ENCODE measurements around the gene SRGN. TPM values are rescaled to one million over a fixed set of nuclear protein-coding genes. Genes with fewer than 3 reads are reported as not detected.
"Not testable (repeated sequence)": the region's sequence is repeated elsewhere in the genome, so short reads cannot be mapped to it uniquely, and the experiment has no call there.

Gene SRGN
- 344 and 474 TPM in 2 replicates for total RNA-seq

DNA sequence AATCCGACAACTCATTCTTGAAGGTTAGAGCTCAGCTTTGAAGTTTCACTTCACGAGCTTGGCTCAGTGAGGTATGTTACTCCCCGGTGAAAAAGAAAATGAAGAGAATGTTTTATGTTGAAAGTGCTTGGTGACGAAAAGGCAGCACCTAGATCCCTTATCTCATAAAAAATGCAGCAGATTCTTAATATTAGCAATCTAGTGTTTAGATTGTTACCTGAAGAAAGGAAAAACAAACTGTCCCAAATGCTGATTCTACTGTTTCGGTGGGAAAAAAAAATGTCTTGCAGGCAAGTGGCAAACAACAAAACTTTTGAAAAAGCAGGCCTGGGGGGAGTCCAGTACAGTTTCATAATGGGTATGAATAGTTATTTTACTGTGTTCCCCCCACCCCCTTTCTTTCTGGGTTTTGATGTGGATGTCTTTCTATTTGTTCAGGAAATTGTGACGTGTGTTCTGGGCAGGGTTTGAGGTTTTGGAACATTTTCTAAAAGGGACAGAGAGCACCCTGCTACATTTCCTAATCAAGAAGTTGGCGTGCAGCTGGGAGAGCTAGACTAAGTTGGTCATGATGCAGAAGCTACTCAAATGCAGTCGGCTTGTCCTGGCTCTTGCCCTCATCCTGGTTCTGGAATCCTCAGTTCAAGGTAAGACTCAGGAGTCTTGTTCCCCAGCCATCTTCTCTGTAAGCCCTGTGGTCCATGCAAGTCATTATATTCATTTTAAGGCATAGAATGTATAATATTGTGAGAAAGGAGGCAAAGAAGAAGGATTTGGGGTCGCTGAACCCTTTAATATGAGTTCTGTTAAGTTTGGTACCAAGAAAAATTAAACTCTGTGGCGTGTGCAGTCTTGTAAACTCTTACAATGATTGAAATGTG lies at the start of gene SRGN:
SRGN (plus strand) TSS at position 514 of the 881 bp plus-strand sequence; CDS start at position 569, 55 bp downstream.
- no peaks in the 10 kb centered on the region for H3K27me3 ChIP-seq (ENCODE audit: insufficient read depth, low read length)
- peak within 1 kb of the TSS; percentile 98 for H3K27ac ChIP-seq (ENCODE audit: low read depth, low read length)
- H3K36me3 ChIP-seq (ENCODE audit: insufficient read depth, low read length): no peaks in the 10 kb centered on the region
- peaks cover 38% of the 10 kb centered on the region for H3K4me1 ChIP-seq (ENCODE audit: insufficient read depth, low read length)
- peak within 1 kb of the TSS; percentile 83 for H3K4me2 ChIP-seq (ENCODE audit: insufficient read depth, low read length)
- H3K79me2 ChIP-seq (ENCODE audit: insufficient read depth, low read length): peaks cover 47% of the 10 kb centered on the region
- TF ChIP-seq, protein P1, sequence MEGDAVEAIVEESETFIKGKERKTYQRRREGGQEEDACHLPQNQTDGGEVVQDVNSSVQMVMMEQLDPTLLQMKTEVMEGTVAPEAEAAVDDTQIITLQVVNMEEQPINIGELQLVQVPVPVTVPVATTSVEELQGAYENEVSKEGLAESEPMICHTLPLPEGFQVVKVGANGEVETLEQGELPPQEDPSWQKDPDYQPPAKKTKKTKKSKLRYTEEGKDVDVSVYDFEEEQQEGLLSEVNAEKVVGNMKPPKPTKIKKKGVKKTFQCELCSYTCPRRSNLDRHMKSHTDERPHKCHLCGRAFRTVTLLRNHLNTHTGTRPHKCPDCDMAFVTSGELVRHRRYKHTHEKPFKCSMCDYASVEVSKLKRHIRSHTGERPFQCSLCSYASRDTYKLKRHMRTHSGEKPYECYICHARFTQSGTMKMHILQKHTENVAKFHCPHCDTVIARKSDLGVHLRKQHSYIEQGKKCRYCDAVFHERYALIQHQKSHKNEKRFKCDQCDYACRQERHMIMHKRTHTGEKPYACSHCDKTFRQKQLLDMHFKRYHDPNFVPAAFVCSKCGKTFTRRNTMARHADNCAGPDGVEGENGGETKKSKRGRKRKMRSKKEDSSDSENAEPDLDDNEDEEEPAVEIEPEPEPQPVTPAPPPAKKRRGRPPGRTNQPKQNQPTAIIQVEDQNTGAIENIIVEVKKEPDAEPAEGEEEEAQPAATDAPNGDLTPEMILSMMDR (IDR thresholded peaks at IDR 0.05; ENCODE audit: extremely low read depth, low read depth, low read length): no peak
- H3K9me3 ChIP-seq (ENCODE audit: low read depth, low read length): no peaks in the 10 kb centered on the region
- DNase-seq (ENCODE audit: insufficient read length, low spot score, missing footprints): peak; percentile 90
- H2AFZ ChIP-seq (ENCODE audit: low read length): peak within 1 kb of the TSS; percentile 52
- H4K20me1 ChIP-seq (ENCODE audit: insufficient read depth, low read length): peaks cover 10% of the 10 kb centered on the region
- H3K4me3 ChIP-seq (ENCODE audit: insufficient read depth, low read length): peak within 1 kb of the TSS; percentile 77

GRCh38 chr10:69040904-69041303 lies 47.0 kb upstream of the SRGN start:
- H3K27ac ChIP-seq (ENCODE audit: low read depth, low read length); H3K4me3 ChIP-seq (ENCODE audit: insufficient read depth, low read length); DNase-seq (ENCODE audit: insufficient read length, low spot score, missing footprints); H4K20me1 ChIP-seq (ENCODE audit: insufficient read depth, low read length); H3K36me3 ChIP-seq (ENCODE audit: insufficient read depth, low read length); H3K4me1 ChIP-seq (ENCODE audit: insufficient read depth, low read length); H3K79me2 ChIP-seq (ENCODE audit: insufficient read depth, low read length); H3K27me3 ChIP-seq (ENCODE audit: insufficient read depth, low read length); H2AFZ ChIP-seq (ENCODE audit: low read length); H3K4me2 ChIP-seq (ENCODE audit: insufficient read depth, low read length); H3K9me3 ChIP-seq (ENCODE audit: low read depth, low read length): not testable (repeated sequence)

DNA sequence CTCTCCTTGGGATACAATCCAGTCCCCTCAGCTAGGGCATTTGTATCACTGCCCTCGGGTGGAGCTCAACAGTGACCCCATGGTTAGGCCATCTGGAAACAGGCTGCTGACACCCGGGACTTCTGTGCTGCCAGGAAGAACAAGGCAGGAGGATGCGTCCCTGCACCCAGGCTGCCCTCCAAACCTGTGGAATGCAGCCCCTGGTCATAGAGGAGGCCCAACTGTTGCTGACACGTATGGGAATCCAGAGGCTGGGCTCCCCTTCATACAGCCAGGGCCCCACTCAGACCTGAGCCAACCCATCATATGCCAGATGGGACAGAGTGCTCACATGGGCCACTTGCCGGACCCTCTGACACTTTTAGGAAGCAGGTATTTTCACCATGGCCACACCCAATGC lies 45.5 kb upstream of the SRGN start:
- Histone ChIP-seq H3K4me2 (ENCODE audit: insufficient read depth, low read length) (no peak overlapping the region), H3K4me1 (ENCODE audit: insufficient read depth, low read length) (no peaks in the 10 kb centered on the region), H3K79me2 (ENCODE audit: insufficient read depth, low read length) (no peaks in the 10 kb centered on the region), H3K27me3 (ENCODE audit: insufficient read depth, low read length) (no peaks in the 10 kb centered on the region), H2AFZ (ENCODE audit: low read length) (no peak overlapping the region), H3K27ac (ENCODE audit: low read depth, low read length) (no peak overlapping the region), H4K20me1 (ENCODE audit: insufficient read depth, low read length) (no peaks in the 10 kb centered on the region), H3K9me3 (ENCODE audit: low read depth, low read length) (no peaks in the 10 kb centered on the region), H3K4me3 (ENCODE audit: insufficient read depth, low read length) (no peak overlapping the region), H3K36me3 (ENCODE audit: insufficient read depth, low read length) (no peaks in the 10 kb centered on the region)
- TF ChIP-seq, protein P1 (IDR thresholded peaks at IDR 0.05; ENCODE audit: extremely low read depth, low read depth, low read length): no peak
- no peak for DNase-seq (ENCODE audit: insufficient read length, low spot score, missing footprints)

- Histone ChIP-seq H3K4me1 (ENCODE audit: insufficient read depth, low read length) (no peaks in the 10 kb centered on the region), H3K9me3 (ENCODE audit: low read depth, low read length) (no peaks in the 10 kb centered on the region), H3K79me2 (ENCODE audit: insufficient read depth, low read length) (no peaks in the 10 kb centered on the region), H3K27ac (ENCODE audit: low read depth, low read length) (no peak overlapping the region), H3K36me3 (ENCODE audit: insufficient read depth, low read length) (no peaks in the 10 kb centered on the region), H3K4me2 (ENCODE audit: insufficient read depth, low read length) (no peak overlapping the region), H3K27me3 (ENCODE audit: insufficient read depth, low read length) (no peaks in the 10 kb centered on the region), H2AFZ (ENCODE audit: low read length) (no peak overlapping the region), H3K4me3 (ENCODE audit: insufficient read depth, low read length) (no peak overlapping the region), H4K20me1 (ENCODE audit: insufficient read depth, low read length) (no peaks in the 10 kb centered on the region)
- DNase-seq (ENCODE audit: insufficient read length, low spot score, missing footprints): no peak
- TF ChIP-seq, protein P1 (IDR thresholded peaks at IDR 0.05; ENCODE audit: extremely low read depth, low read depth, low read length): no peak
Observed at GRCh38 chr10:69042838-69043237, 45.1 kb upstream of the SRGN start.
